ENCODE measurements around the gene ZNF778.

Gene ZNF778

GRCh38 chr16:89217388-89218191 lies at the start of gene ZNF778:
Gene ZNF778 (plus strand): TSS chr16:89217703. CDS start chr16:89221128, 3,425 bp downstream.
- DNase-seq, result peak; percentile 85

- no peak for DNase-seq
These were observed 48.9 kb upstream of the ZNF778 start for GRCh38 chr16:89168381-89169189.

- DNase-seq, result no peak
These were observed 47.7 kb upstream of the ZNF778 start for GRCh38 chr16:89169778-89170177.

GRCh38 chr16:89170346-89171215 lies 46.9 kb upstream of the ZNF778 start:
- DNase-seq, result peak; percentile 16

GRCh38 chr16:89171216-89172170 lies 46.0 kb upstream of the ZNF778 start, which contains the start of gene CDH15:
Gene CDH15 (plus strand): TSS chr16:89171748. CDS start chr16:89171832, 84 bp downstream.
- peak; percentile 97 for DNase-seq

- DNase-seq, result no peak
These were observed 45.4 kb upstream of the ZNF778 start for GRCh38 chr16:89172171-89172527.

- no peak for DNase-seq
These were observed 44.9 kb upstream of the ZNF778 start for GRCh38 chr16:89172528-89173173.

- DNase-seq, result no peak
These were observed 44.2 kb upstream of the ZNF778 start for GRCh38 chr16:89173174-89173921.

GRCh38 chr16:89174055-89174827 lies 43.3 kb upstream of the ZNF778 start:
- DNase-seq, result no peak

- no peak for DNase-seq
These were observed 42.6 kb upstream of the ZNF778 start for GRCh38 chr16:89174877-89175276.

GRCh38 chr16:89175280-89176146 lies 42.0 kb upstream of the ZNF778 start:
- DNase-seq, result no peak

- DNase-seq, result no peak
These were observed 41.3 kb upstream of the ZNF778 start for GRCh38 chr16:89176147-89176690.

GRCh38 chr16:89176717-89177116 lies 40.8 kb upstream of the ZNF778 start:
- no peak for DNase-seq

- DNase-seq, result no peak
These were observed 40.0 kb upstream of the ZNF778 start for GRCh38 chr16:89177501-89177900.

GRCh38 chr16:89178453-89179147 lies 38.9 kb upstream of the ZNF778 start:
- DNase-seq, result no peak

- no peak for DNase-seq
These were observed 38.4 kb upstream of the ZNF778 start for GRCh38 chr16:89179148-89179484.

GRCh38 chr16:89179656-89180315 lies 37.7 kb upstream of the ZNF778 start:
- DNase-seq, result no peak

All from CD4-positive, alpha-beta T cell treated with Interleukin-12 subunit alpha and Interleukin-12 subunit beta, for 1 hour (primary cell).